NCI-H2196 treated with DMSO at 0.1 percent for 48 hours (cell line): ENCODE data around the gene C20orf141.
"Not testable (repeated sequence)": the region's sequence is repeated elsewhere in the genome, so short reads cannot be mapped to it uniquely, and the experiment has no call there.

Experiments used
- DNase-seq: peaks from one replicate; lab custom pipeline; 2025; ENCODE audit not compliant: unreplicated experiment; lab: John Stamatoyannopoulos, UW

C20orf141 gene

GRCh38 chr20:2820084-2820895, 5.5 kb downstream of the C20orf141 start:
- no peak for DNase-seq

- DNase-seq = no peak
Measured at GRCh38 chr20:2820896-2821869, 6.4 kb downstream of the C20orf141 start.

DNA sequence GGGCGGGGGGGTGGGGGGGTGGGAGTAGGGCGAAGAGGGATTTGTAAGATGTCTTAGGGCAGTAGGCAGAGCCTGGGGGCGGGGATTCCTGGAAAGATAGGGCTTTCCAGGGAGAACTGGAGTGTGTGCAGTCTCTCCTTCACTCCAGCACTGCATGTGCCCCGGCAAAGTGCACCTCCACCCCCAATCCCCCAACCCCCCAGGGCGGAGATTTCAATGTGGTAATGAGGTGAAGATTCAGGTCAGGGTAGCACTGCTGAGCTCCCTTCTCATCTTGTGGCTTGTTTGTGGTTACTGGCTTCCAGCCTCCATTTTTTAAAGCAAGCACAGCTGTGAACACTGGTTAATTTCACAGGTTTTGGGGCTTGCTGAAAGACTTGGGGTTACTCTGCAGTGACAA, 7.3 kb downstream of the C20orf141 start:
- DNase-seq = no peak

DNA sequence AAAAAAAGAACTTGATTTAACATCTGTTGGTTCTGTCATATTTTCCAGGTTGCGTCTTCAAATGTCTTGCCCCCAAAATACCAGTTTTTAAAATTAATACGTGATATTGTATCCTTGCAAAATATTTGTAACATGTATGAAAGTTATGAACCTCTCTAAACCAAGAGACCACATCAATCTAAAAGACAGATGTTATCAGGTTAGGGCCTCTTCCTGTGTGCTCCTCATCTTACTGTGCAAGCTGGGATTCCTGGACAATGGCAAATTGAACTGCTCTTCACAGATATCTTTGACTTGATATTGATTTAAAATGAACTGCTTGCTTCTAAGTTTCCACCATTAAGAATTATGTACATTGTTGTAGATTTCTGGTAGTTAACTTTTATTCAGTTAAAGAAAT, 11.0 kb downstream of the C20orf141 start:
- no peak for DNase-seq

DNA sequence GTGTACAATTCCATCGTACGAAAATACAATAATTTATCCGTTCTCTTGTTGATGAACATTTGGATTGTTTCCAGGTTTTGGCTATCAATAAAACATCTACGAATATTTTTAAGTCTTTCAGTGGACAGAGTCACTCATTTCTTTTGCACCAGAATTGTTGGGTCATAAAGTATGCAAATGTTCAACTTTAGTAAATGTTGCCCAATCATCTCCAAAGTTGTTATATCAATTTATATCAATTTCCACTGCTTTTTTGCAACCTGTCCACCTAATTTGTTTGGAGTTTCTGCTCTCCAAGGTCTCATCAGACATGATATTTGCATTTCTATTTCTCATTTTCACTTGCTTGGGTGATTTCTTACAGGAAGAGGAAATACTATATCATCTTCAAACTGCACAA, 11.9 kb downstream of the C20orf141 start:
- no peak for DNase-seq

DNA sequence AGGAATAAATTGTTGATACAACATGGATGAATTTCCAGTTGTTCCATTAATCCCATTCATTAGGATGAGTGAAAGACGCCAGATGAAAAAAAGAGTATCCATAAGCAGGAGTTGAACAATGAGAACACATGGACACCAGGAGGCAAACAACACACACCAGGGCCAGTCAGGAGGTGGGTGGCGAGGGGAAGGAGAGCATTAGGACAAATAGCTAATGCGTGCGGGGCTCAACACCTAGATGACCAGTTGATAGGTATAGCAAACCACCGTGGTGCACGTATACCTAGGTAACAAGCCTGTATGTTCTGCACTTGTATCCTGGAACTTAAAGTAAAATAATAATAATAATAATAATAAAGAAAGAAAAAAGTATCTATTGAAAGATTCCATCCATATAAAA, 14.6 kb downstream of the C20orf141 start:
- DNase-seq = no peak

DNA sequence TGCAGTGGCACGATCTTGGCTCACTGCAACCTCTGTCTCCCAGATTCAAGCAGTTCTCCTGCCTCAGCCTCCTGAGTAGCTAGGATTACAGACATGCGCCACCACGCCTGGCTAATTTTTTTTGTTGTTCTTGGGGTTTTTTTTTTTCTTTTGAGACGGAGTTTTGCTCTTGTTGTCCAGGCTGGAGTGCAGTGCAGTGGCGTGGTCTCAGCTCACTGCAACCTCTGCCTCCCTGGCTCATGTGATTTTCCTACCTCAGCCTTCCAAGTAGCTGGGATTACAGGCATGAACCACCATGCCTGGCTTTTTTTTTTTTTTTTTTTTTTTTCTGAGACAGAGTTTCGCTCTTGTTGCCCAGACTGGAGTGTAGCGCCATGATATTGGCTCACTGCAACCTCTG, 16.4 kb downstream of the C20orf141 start:
- not testable (repeated sequence) for DNase-seq

DNA sequence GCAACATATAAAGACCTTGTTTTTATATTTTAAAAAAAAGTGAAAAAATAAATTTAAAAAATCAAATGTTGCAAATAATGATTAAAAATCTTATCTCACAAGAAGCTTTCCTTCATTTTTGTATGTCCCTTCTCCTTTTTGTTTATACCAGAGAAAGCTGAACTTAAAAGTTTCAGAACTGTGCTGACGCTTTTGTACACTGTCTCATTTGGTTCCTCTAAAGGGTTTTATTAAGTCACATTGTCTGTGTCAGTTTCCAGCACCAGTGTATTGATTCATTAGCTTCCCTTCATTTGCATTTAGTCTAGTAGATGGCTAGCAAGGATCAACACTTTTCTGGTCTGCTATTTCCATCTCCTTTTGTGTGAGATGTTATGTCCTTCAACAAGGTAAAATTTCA, 19.0 kb downstream of the C20orf141 start:
- DNase-seq = no peak

- DNase-seq = no peak
Measured at GRCh38 chr20:2834401-2835110, 19.8 kb downstream of the C20orf141 start.

- DNase-seq = no peak
Measured at GRCh38 chr20:2835331-2835796, 20.6 kb downstream of the C20orf141 start.

DNA sequence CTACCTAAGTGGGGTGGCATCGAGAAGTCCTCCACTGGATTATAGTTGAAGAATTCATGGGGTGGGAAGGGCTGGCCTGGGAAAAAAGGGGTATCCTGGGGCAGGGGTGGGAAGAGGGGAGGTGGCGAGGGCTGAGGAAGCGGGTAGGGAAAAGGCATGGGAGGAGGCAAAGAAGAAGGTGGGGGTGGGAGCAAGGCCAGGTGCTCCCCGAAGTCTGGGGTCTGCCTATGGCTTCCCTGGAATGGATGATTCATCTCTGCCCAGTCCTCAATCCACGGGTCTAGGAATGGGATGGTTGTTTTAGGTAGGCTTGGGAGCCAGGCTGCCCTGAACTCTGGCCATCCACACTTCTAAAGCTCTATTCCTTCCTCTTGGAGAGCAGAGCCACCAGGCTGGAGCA, 21.2 kb downstream of the C20orf141 start:
- no peak for DNase-seq

GRCh38 chr20:2837221-2837960, 22.6 kb downstream of the C20orf141 start:
- DNase-seq = no peak

GRCh38 chr20:2838170-2838797, 23.5 kb downstream of the C20orf141 start:
- DNase-seq = no peak

- DNase-seq = no peak
Measured at GRCh38 chr20:2838847-2839671, 24.3 kb downstream of the C20orf141 start.

GRCh38 chr20:2839732-2840137, 24.9 kb downstream of the C20orf141 start:
- no peak for DNase-seq

DNA sequence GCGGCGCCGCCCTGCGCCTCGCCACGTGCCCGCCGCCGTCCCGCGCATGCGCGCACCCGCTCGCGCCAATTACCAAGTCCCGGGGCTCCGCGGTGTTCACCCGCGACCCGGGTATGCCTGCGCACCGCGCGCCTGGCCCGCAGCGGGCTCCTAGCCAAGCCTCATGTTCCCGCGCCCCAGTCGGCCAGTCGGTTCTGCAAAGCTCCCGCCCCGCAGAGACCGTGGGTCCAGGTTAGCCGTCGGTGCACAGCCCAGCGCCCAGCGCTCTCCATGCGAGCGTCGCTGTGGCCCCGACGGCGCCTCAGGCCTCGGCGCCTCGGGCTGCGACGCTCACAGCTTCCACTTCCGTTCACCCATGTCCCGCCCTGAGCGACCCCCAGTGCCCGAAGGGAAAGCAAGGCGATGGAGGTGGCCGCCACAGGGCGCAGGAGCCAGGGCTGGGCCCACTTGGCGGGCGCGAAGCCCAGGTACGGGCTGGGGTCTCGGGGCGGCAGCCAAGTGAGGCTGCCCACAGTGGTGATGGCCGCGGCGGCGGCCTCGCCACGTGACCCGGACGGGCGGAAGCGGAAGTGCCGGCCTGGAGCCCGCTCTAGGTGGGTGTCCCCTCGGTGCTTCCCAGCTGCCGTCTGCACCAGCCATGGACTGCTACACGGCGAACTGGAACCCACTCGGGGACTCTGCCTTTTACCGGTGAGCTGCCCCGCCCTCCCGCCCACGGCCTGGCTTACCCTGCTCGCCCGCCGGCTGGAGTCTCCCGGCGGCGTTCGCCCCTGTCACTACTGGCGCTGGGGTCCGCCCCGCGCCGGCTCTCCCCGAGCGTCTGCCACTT, 25.6 kb downstream of the C20orf141 start, which contains the start of the genes PCED1A and VPS16:
Gene PCED1A (minus strand): TSS at position 518 of the 829 bp plus-strand sequence. CDS start 743 bp downstream, outside the sequence.
Gene VPS16 (plus strand): TSS at position 608 of the 829 bp plus-strand sequence. CDS start 30 bp downstream, at position 638.
- DNase-seq = peak; percentile 68

- no peak for DNase-seq
Measured at GRCh38 chr20:2840967-2841531, 26.3 kb downstream of the C20orf141 start.

DNA sequence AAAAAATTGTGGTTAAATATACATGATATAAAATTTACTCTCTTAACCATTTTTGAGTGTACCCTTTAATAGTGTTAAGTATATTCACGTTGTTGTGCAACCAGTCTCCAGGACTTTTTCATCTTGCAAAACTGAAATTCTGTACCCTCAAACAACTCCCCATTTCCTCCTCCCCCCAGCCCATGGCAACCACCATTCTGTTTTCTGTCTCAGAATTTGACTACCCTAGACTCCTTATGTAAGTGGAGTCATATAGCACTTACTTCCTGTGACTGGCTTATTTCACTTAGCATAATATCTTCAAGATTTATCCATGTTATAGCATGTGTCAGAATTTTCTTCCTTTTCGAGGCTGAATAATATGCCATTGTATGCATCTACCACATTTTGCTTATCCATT, 30.8 kb downstream of the C20orf141 start:
- DNase-seq = no peak
